GM21515 (cell line): Measurements from ENCODE around the gene LMTK2.

ENCODE experiments used
- ATAC-seq: cut with Tn5 transposase; IDR thresholded peaks from one replicate; pipeline ENCODE4 v1.9.1; 2021; ENCODE audit not compliant: unreplicated experiment

LMTK2 gene

GRCh38 chr7:98232263-98232585 is 125.6 kb downstream of the LMTK2 start:
- no peak for ATAC-seq

GRCh38 chr7:98232799-98233198 is 126.1 kb downstream of the LMTK2 start:
- no peak for ATAC-seq

GRCh38 chr7:98233219-98234070 is 126.8 kb downstream of the LMTK2 start:
- no peak for ATAC-seq

- no peak for ATAC-seq
These were observed 127.9 kb downstream of the LMTK2 start for GRCh38 chr7:98234429-98235147.

- no peak for ATAC-seq
These were observed 129.2 kb downstream of the LMTK2 start for GRCh38 chr7:98235901-98236300.

GRCh38 chr7:98236355-98237185 is 129.9 kb downstream of the LMTK2 start:
- ATAC-seq: no peak

- no peak for ATAC-seq
These were observed 131.4 kb downstream of the LMTK2 start for GRCh38 chr7:98238076-98238475.

- ATAC-seq: no peak
These were observed 132.3 kb downstream of the LMTK2 start for GRCh38 chr7:98238976-98239375.

- peak; percentile 58 for ATAC-seq
These were observed 134.5 kb downstream of the LMTK2 start for GRCh38 chr7:98240961-98241673.

- ATAC-seq: no peak
These were observed 135.1 kb downstream of the LMTK2 start for GRCh38 chr7:98241674-98242241.

GRCh38 chr7:98242342-98242741 is 135.7 kb downstream of the LMTK2 start:
- ATAC-seq: no peak

GRCh38 chr7:98242934-98243333 is 136.3 kb downstream of the LMTK2 start:
- ATAC-seq: no peak

- no peak for ATAC-seq
These were observed 138.2 kb downstream of the LMTK2 start for GRCh38 chr7:98244871-98245270.

- no peak for ATAC-seq
These were observed 141.5 kb downstream of the LMTK2 start for GRCh38 chr7:98248156-98248555.

GRCh38 chr7:98249106-98249505 is 142.4 kb downstream of the LMTK2 start:
- ATAC-seq: no peak

GRCh38 chr7:98250789-98251188 is 144.1 kb downstream of the LMTK2 start:
- ATAC-seq: no peak

GRCh38 chr7:98251231-98251600 is 144.6 kb downstream of the LMTK2 start:
- peak; percentile 43 for ATAC-seq

GRCh38 chr7:98251601-98252424 is 145.2 kb downstream of the LMTK2 start, which contains the start of gene TECPR1:
TSS of gene TECPR1 (minus strand) at chr7:98252232. CDS start at chr7:98246146, 6,086 bp downstream.
- peak; percentile 95 for ATAC-seq

- no peak for ATAC-seq
These were observed 145.9 kb downstream of the LMTK2 start for GRCh38 chr7:98252425-98253054.
